Stimulated activated CD4-positive, alpha-beta T cell treated with anti-CD3 and anti-CD28 coated beads, Interleukin-2, amount 100 ng/mL, for 48 hours (primary cell): Measurements from ENCODE around the gene DNAJC5G.
"Not testable (repeated sequence)": the region's sequence is repeated elsewhere in the genome, so short reads cannot be mapped to it uniquely, and the experiment has no call there.

Source experiments
- DNase-seq, 2 donors: peaks; one replicate each; pipeline ENCODE4 v3.0.0-alpha.2; 2020

The DNAJC5G gene

GRCh38 chr2:27255660-27256059, 19.6 kb upstream of the DNAJC5G start:
- no peak for DNase-seq

GRCh38 chr2:27256855-27257454, 18.3 kb upstream of the DNAJC5G start:
- no peak for DNase-seq

- no peak for DNase-seq
Observed at GRCh38 chr2:27258051-27258450, 17.2 kb upstream of the DNAJC5G start.

- no peak for DNase-seq
Observed at GRCh38 chr2:27261241-27261925, 13.8 kb upstream of the DNAJC5G start.

- no peak for DNase-seq
Observed at GRCh38 chr2:27261926-27262298, 13.3 kb upstream of the DNAJC5G start.

- peak; percentile 69 to 71 for DNase-seq
Observed at GRCh38 chr2:27262379-27263286, 12.6 kb upstream of the DNAJC5G start, which contains the start of gene SLC30A3. SLC30A3 (minus strand) TSS chr2:27263047; CDS start chr2:27262906, 141 bp downstream.

- no peak for DNase-seq
Observed at GRCh38 chr2:27263287-27264252, 11.7 kb upstream of the DNAJC5G start.

GRCh38 chr2:27264253-27264752, 10.9 kb upstream of the DNAJC5G start:
- no peak for DNase-seq

GRCh38 chr2:27264753-27265535, 10.3 kb upstream of the DNAJC5G start:
- DNase-seq, result peak; percentile 49 to 65

- no peak for DNase-seq
Observed at GRCh38 chr2:27265536-27265870, 9.7 kb upstream of the DNAJC5G start.

GRCh38 chr2:27268296-27268695, 6.9 kb upstream of the DNAJC5G start:
- DNase-seq, result not testable (repeated sequence)

- no peak for DNase-seq
Observed at GRCh38 chr2:27270131-27270530, 5.1 kb upstream of the DNAJC5G start.

- no peak for DNase-seq
Observed at GRCh38 chr2:27270670-27271069, 4.6 kb upstream of the DNAJC5G start.

GRCh38 chr2:27271631-27272340, 3.4 kb upstream of the DNAJC5G start:
- DNase-seq, result no peak

GRCh38 chr2:27272537-27273522, 2.4 kb upstream of the DNAJC5G start:
- not testable (repeated sequence) for DNase-seq

GRCh38 chr2:27278010-27278409, 2.8 kb downstream of the DNAJC5G start:
- no peak for DNase-seq

GRCh38 chr2:27280826-27281225, 5.6 kb downstream of the DNAJC5G start:
- DNase-seq, result no peak

GRCh38 chr2:27281442-27281841, 6.2 kb downstream of the DNAJC5G start:
- DNase-seq, result no peak

- no peak for DNase-seq
Observed at GRCh38 chr2:27281855-27282559, 6.8 kb downstream of the DNAJC5G start, which contains the start of gene TRIM54. TRIM54 (plus strand) TSS chr2:27282429; CDS start chr2:27282732, 303 bp downstream.
